Skeletal muscle tissue (tissue), 4 donors: Measurements from ENCODE around the gene MAP6D1. TPM values are rescaled to one million over a fixed set of nuclear protein-coding genes. Genes with fewer than 3 reads are reported as not detected.
A peak's percentile ranks its signal among the peaks of the same experiment; 100 is the strongest.

Experiments used
- H3K27ac ChIP-seq: one replicate; pipeline ENCODE4 v1.7.0; 2013; ENCODE audit warnings: mild to moderate bottlenecking, low read depth, low read length, inconsistent platforms
- H3K27me3 ChIP-seq, 3 donors: one replicate each; pipeline ENCODE4 v1.7.0; 2013; ENCODE audit warnings: low read length in 3 of 3; ENCODE audit not compliant: control insufficient read depth in 3 of 3, insufficient read depth in 3 of 3
- H3K36me3 ChIP-seq, 3 donors: one replicate each; pipeline ENCODE4 v1.7.0; 2013; ENCODE audit warnings: low read length in 3 of 3; ENCODE audit not compliant: control insufficient read depth in 3 of 3, insufficient read depth in 3 of 3
- H3K4me1 ChIP-seq, 3 donors: one replicate each; pipeline ENCODE4 v1.7.0; 2013; ENCODE audit warnings: low read length in 3 of 3, mild to moderate bottlenecking in 3 of 3; ENCODE audit not compliant: control insufficient read depth in 3 of 3, insufficient read depth in 3 of 3
- H3K4me3 ChIP-seq, 3 donors: one replicate each; pipeline ENCODE4 v1.7.0; 2013; ENCODE audit warnings: low read length in 3 of 3
- H3K9ac ChIP-seq, 3 donors: one replicate each; pipeline ENCODE4 v1.7.0; 2013; ENCODE audit warnings: low read length in 3 of 3, mild to moderate bottlenecking in 3 of 3, moderate library complexity in 2 of 3, low read depth in 1 of 3
- H3K9me3 ChIP-seq, 3 donors: one replicate each; pipeline ENCODE4 v1.7.0; 2013; ENCODE audit warnings: low read length in 3 of 3; ENCODE audit not compliant: control insufficient read depth in 3 of 3
- total RNA-seq: library from RNA; depleted of rRNA; stranded (reverse); fragments of >200 nt; gene quantifications from one replicate; pipeline ENCODE4 v1.2.3, GENCODE V29; 2014
- donor health status: Osteomylitis.

Gene MAP6D1
- 14.1 TPM for total RNA-seq

DNA sequence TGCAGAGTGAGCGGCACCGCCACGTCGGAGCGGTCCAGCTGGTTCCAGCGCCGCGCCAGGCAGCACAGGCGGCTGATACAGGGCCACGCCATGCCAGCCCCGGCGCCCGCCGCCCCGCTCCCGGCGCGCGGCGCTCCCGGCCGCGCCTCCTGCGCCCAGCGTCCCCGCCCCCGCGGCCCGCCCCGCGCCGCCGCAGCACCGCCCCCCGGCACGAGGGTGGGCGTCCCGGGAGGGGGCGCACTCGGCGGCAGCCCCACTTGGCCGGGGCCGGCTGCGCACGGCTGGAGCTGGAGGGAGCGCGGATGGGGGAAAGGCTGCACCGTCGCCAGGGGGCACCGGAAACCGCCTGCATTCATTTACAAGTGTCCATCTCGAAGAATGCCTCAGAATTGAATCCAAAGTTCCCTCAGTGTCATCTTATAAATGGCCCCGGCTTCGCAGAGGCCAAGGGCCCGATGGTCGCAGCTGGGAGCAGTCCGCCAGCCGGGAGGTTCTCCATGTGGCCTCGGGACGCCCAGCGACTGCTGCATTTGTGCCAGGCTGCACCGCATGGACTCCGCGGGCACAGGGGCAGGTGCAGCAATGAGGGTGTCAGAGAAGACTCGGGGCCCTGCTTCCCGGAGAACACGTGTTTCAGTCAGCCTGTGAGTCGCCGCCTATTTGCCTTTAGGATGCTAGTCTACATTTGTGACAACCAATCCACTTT lies at the start of gene MAP6D1:
MAP6D1 (minus strand) TSS at position 122 of the 706 bp plus-strand sequence; CDS start at position 92, 30 bp downstream.
- H3K36me3 ChIP-seq, result peaks cover 13 to 22% (median 18%) of the 10 kb centered on the region in 3 donors
- peak within 1 kb of the TSS; percentile 44 for H3K27ac ChIP-seq
- no peaks in the 10 kb centered on the region for H3K27me3 ChIP-seq
- no peaks in the 10 kb centered on the region for H3K9me3 ChIP-seq
- H3K4me1 ChIP-seq, result peaks cover 17 to 30% (median 29%) of the 10 kb centered on the region in 3 donors
- H3K4me3 ChIP-seq, result peak within 1 kb of the TSS; percentile 62 to 85 (median 80)
- H3K9ac ChIP-seq, result peak within 1 kb of the TSS; percentile 65 to 87 (median 75)

DNA sequence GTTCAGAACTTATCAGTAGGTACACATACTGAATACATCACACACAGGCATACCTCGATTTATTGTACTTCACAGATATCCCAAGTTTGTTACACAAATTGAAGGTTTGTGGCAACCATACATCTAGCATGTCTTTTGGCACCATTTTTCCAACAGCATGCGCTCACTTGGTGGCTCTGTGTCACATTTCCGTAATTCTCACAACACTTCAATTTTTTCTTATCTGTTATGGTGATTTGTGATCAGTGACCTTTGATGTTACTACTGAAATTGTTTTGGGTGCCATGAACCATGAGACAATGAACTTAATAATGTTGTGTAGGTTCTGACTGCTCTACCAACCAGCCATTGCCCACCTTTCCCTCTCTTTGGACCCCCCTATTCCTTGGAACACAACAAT lies 48.5 kb upstream of the MAP6D1 start:
- no peak overlapping the region for H3K27ac ChIP-seq
- H3K9ac ChIP-seq, result no peak overlapping the region
- H3K4me3 ChIP-seq, result no peak overlapping the region
- H3K4me1 ChIP-seq, result peaks cover 0 to 9% (median 0%) of the 10 kb centered on the region in 3 donors
- peaks cover 0 to 7% (median 0%) of the 10 kb centered on the region in 3 donors for H3K36me3 ChIP-seq
- no peaks in the 10 kb centered on the region for H3K9me3 ChIP-seq
- no peaks in the 10 kb centered on the region for H3K27me3 ChIP-seq

DNA sequence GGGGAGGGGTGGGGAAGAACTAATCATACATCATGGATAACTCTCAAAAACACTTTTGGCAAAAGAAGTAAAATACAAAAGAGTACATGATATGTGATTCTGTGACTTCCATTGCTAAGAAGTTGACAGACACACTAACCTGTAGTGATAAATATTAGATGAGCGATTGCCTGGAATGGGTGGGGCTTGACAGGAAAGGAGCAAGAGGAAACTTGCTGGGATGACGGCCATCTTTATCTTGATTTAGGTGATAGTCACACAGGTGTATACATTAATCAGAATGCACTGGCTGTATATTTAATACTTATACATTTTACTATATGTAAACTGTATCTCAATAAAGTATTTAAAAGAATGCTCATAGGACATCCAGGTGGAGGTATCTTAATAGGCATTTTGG lies 46.2 kb upstream of the MAP6D1 start:
- H3K4me3 ChIP-seq, result no peak overlapping the region

DNA sequence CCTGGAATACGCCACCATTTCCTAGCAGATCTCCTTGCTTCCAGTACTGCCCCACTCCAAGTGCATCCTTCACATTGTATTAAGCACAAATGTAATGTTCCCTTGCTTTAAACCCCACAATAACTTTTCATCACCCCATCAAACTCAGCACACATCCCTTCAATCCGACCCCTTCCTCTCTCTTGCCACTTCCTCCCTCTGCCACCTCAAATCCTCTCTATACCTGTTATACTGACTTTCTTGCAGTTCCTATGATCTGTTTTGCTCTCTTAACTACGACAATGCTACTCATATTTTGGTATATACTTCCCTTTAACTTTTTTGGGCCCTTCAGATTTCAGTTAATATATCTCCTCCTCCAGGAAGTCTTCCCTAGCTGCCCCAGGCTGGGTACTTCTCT lies 45.2 kb upstream of the MAP6D1 start:
- no peaks in the 10 kb centered on the region for H3K9me3 ChIP-seq
- H3K4me1 ChIP-seq, result peaks cover 0 to 4% (median 0%) of the 10 kb centered on the region in 3 donors
- H3K27ac ChIP-seq, result no peak overlapping the region
- H3K4me3 ChIP-seq, result no peak overlapping the region
- H3K36me3 ChIP-seq, result peaks cover under 1 to 12% (median 9%) of the 10 kb centered on the region in 3 donors
- no peak overlapping the region for H3K9ac ChIP-seq
- no peaks in the 10 kb centered on the region for H3K27me3 ChIP-seq

More for the DNA sequence above, 46.2 kb upstream of the MAP6D1 start:
- H3K36me3 ChIP-seq, result peaks cover 0 to 9% (median 6%) of the 10 kb centered on the region in 3 donors
- H3K4me1 ChIP-seq, result peaks cover 0 to 4% (median 0%) of the 10 kb centered on the region in 3 donors
- H3K27me3 ChIP-seq, result no peaks in the 10 kb centered on the region
- H3K9me3 ChIP-seq, result no peaks in the 10 kb centered on the region
- no peak overlapping the region for H3K9ac ChIP-seq
- H3K27ac ChIP-seq, result no peak overlapping the region

DNA sequence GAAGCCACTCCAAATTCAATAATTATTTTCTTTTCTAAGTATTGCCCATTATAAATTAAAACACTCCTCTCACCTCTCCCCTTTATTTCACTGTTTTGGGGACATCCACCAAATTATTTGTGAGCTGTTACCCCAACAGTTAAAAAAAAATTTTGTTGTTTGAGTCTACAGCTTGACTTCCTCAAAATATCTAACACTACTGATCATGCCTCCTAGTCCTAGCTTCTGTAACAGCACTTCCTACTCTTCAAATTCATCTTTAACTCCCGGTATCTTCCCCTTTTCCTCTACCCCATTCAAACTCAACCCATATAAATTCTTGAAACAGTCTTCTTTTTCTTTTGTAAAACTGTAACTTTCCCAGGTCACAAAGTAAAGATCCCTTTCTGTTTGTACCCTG lies 43.4 kb upstream of the MAP6D1 start:
- no peaks in the 10 kb centered on the region for H3K4me1 ChIP-seq
- H3K9me3 ChIP-seq, result no peaks in the 10 kb centered on the region
- peaks cover 9 to 22% (median 18%) of the 10 kb centered on the region in 3 donors for H3K36me3 ChIP-seq
- H3K27me3 ChIP-seq, result no peaks in the 10 kb centered on the region
- no peak overlapping the region for H3K27ac ChIP-seq
- H3K4me3 ChIP-seq, result no peak overlapping the region
- H3K9ac ChIP-seq, result no peak overlapping the region

DNA sequence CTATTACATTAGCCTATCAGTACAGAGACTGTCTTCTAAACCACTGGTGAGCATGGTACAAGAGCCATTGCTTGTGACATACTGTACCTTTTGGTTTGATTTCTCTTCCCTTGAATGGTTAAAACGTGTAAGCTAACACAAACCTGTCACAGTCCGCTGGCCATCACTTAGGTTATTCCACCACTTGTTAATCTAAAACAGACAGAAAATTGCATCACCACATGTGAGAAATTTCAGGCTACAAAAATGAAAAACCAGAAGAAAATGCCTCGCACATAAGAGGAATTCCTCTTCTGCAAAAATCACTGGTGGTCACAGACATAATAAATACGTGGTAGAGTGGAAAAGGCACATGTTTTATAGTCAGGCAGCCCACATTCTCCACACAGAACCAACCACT lies 37.2 kb upstream of the MAP6D1 start:
- Histone ChIP-seq H3K9me3 (no peaks in the 10 kb centered on the region), H3K4me1 (peaks cover under 1 to 3% (median 3%) of the 10 kb centered on the region in 3 donors), H3K36me3 (peaks cover 23 to 49% (median 48%) of the 10 kb centered on the region in 3 donors)

DNA sequence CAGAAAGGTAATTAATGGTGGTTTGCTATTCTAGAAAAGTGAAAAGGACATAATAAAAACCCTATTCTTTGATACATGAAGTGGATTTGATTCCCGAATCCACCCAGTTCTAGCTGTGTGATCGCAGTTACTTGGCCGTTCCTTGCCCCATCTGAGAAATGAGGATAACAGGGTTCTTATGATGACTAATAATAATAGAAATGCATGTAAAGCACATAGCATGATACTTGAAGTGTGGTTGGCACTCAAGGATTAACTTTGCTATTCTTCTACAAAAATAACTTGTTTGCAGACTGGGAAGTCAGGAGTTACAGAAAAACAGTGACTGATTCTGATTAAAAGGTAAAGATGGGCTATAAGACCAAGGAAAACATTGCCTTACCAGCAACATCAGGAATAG lies 32.5 kb upstream of the MAP6D1 start:
- Histone ChIP-seq H3K4me3 (no peak overlapping the region), H3K4me1 (peaks cover 4 to 6% (median 4%) of the 10 kb centered on the region in 3 donors), H3K27ac (no peak overlapping the region), H3K9me3 (no peaks in the 10 kb centered on the region), H3K27me3 (no peaks in the 10 kb centered on the region), H3K36me3 (peaks cover 20 to 49% (median 36%) of the 10 kb centered on the region in 3 donors), H3K9ac (peak overlapping the region in 1 of 3 donors; percentile 23)

More for the DNA sequence above, 37.2 kb upstream of the MAP6D1 start:
- Histone ChIP-seq H3K27ac (no peak overlapping the region), H3K27me3 (no peaks in the 10 kb centered on the region), H3K4me3 (no peak overlapping the region), H3K9ac (no peak overlapping the region)

DNA sequence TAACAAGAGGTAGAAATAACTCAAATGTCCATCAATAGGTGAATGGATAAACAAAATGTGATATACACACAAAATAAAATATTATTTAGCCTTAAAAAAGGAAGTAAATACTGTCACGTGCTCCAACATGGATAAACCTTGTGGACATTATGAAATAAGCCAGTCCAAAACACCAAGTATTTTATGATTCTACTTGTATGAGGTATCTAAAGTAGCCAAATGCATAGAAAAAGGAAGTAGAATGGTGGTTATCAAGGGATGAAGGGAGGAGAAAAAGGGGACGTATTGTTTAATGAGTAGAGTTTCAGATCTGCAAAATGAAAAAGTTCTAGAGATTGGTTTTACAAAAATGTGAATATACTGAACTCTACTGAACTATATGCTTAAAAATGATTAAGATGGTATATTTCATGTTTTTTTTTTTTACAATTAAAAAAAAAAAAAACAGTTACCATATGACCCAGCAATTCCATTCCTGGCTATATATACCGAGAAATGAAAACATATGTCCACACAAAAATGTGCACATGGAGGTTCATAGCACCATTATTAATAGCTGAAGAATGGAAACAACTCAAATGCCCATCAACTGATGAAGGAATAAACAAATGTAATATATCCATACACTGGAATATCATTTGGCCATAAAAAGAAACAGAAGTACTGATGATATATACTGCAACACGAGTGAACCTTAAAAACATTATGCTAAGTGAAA lies 29.1 kb upstream of the MAP6D1 start:
- no peaks in the 10 kb centered on the region for H3K9me3 ChIP-seq
- H3K4me1 ChIP-seq, result peaks cover 4 to 6% (median 4%) of the 10 kb centered on the region in 3 donors
- H3K27me3 ChIP-seq, result no peaks in the 10 kb centered on the region
- no peak overlapping the region for H3K27ac ChIP-seq
- H3K9ac ChIP-seq, result no peak overlapping the region
- peaks cover 6 to 37% (median 12%) of the 10 kb centered on the region in 3 donors for H3K36me3 ChIP-seq
- no peak overlapping the region for H3K4me3 ChIP-seq

DNA sequence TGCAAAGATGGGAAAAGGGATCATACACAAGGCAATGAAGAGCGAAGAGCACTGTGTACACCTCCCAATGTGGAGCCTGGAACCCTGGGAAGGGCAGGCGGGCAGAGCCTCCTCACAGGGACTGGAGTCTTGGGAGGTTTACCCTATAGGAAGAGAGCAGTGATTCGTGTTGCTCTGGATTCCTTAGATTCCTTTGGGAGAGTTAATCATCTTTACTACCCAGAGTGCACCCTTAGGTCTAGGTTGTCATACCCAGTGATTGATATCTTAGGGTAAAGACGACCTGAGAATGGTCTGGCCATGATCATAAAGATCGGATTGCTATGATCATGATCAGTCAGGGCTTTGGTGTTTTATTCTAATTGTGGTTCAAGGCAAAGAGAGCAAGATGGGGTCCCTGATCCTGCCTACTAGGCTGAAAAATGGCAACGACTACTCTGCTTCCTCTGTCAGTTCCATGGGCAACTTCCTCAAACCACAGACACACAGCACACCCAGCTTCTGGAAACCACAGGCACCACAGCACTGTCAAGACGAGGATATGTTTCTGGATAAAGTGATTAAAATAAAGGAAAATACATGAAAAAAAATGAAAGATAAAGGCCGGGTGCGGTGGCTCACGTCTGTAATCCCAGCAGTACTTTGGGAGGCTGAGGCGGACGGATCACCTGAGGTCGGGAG lies 20.4 kb upstream of the MAP6D1 start:
- Histone ChIP-seq H3K9me3 (no peaks in the 10 kb centered on the region), H3K9ac (no peak overlapping the region), H3K4me1 (peaks cover 0 to 4% (median 0%) of the 10 kb centered on the region in 3 donors), H3K27me3 (no peaks in the 10 kb centered on the region), H3K36me3 (peaks cover 17 to 55% (median 39%) of the 10 kb centered on the region in 3 donors), H3K27ac (no peak overlapping the region), H3K4me3 (no peak overlapping the region)
